Stimulated activated naive CD8-positive, alpha-beta T cell treated with anti-CD3 and anti-CD28 coated beads, Interleukin-15, amount 100 ng/mL, for 72 hours (primary cell): ENCODE data around the gene GATA3.

Experiments
- ATAC-seq: fragments of 150-1000 bp; cut with Tn5 transposase; 2 replicates; pipeline ENCODE4 v1.10.0; 2021; ENCODE audit warnings: mild to moderate bottlenecking, moderate library complexity
- DNase-seq, 2 donors: peaks; one replicate each; pipeline ENCODE4 v3.0.0; 2021 to 2022
- H3K27ac Mint-ChIP-seq, 2 donors: one replicate each; pipeline ENCODE4 v1.8.0; 2022; ENCODE audit warnings: mild to moderate bottlenecking in 2 of 2, mixed read lengths in 2 of 2, moderate library complexity in 2 of 2
- H3K27me3 Mint-ChIP-seq: one replicate; pipeline ENCODE4 v1.8.0; 2022; ENCODE audit warnings: mixed read lengths
- H3K4me1 Mint-ChIP-seq: one replicate; pipeline ENCODE4 v1.8.0; 2022; ENCODE audit warnings: mild to moderate bottlenecking, mixed read lengths
- H3K4me3 Mint-ChIP-seq, 2 donors: one replicate each; pipeline ENCODE4 v1.8.0; 2022; ENCODE audit warnings: mild to moderate bottlenecking in 2 of 2, mixed read lengths in 2 of 2, moderate library complexity in 1 of 2
- H3K9me3 Mint-ChIP-seq, 2 donors: one replicate each; pipeline ENCODE4 v1.8.0; 2022; ENCODE audit warnings: mixed read lengths in 2 of 2

The GATA3 gene

DNA sequence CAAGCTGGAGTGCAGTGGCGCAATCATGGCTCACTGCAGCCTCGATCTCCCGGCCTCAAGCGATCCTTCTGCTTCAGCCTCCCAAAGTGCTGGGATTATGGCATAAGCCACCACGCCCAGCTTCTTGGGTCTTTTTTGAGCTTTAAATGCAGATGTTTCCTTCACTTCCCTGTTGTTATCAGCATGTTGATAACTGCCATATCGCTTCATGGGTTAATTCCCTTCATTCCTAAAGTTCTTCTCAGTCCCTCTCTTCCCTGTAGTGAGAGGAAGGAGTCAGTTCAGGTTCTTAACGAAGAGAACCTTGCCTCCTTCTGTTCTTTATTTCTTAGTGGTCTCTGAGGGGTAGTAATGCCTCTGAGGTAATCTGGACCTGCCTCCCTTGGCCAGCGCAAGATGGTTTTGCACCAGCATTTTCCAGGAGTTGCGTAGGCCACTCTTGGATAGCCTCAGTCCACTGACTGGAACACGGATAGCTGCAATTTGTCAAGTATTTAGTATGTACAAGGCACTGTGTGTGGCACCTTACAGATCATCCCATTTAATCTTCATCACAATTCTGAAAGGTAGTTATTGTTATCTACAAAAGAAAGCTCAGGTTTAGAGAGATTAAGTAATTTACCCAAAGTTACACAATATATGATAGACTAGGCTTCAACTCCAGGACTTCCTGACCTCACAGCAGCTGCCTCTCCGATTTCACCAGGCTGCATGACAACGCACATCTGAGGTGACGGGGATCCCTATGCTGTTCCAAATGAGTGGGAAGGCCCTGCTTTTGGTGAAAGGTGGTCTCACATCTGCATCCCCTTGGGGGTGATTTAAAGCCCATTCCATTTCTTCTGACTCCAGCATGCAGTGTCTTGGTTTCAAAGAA, 60.5 kb downstream of the GATA3 start:
- H3K4me1 Mint-ChIP-seq, result no peaks in the 10 kb centered on the region
- DNase-seq (no peak), ATAC-seq (no peak)
- no peak overlapping the region for H3K4me3 Mint-ChIP-seq
- no peaks in the 10 kb centered on the region for H3K9me3 Mint-ChIP-seq
- H3K27ac Mint-ChIP-seq, result no peak overlapping the region
- H3K27me3 Mint-ChIP-seq, result no peaks in the 10 kb centered on the region

- Mint-ChIP-seq H3K4me1 (no peaks in the 10 kb centered on the region), H3K27ac (no peak overlapping the region), H3K27me3 (no peaks in the 10 kb centered on the region), H3K9me3 (no peaks in the 10 kb centered on the region), H3K4me3 (no peak overlapping the region)
- DNase-seq (no peak), ATAC-seq (no peak)
Observed at GRCh38 chr10:8115618-8115980, 61.1 kb downstream of the GATA3 start.

DNA sequence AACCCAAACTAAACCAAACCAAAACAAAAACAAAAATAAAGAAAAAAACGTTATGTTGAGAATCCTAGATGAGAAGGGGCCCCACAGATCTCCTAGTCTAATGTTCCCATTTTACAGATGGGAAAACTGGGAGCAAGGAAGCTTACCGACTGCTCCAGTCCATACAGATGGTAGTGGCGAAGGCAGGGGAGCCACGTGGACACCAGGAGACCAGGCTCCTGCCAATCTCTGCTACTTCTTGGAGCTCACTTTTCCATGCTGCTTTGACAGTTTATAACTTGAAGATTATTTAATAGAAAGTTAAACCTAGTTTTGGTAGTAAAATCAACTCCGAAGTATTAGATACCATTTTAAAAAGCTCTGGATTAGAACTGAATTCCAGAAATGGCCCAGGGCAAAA, 62.0 kb downstream of the GATA3 start:
- no peak for DNase-seq
- ATAC-seq, result no peak
- no peak overlapping the region for H3K27ac Mint-ChIP-seq

DNA sequence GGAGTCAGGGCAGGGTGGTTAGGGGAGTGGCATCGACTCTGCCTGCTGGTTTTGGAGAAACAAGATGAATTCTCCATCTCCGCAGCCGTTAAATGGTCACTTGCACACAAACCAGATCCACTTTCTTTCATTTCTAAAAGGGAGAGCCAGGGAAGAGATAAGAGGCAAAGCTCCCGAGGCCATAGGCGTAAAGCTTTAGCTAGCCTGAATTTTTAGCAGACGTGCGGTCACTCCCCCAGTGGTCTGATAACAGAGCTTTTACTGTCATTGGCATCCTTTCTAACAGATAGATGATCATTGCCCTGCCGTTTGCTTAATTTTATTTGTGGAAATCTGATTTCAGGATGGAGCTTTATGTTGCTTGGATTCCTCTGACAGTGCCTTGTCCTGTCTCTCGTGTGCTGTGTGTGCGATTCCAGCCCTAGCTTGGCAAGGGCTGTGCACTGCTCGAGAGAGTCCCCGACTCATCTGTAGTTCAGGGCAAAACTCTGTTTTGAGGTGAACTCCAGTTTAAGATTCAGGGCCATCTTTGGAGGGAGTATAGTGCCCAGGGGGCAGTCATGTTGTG, 62.5 kb downstream of the GATA3 start:
- H3K27me3 Mint-ChIP-seq, result no peaks in the 10 kb centered on the region
- H3K4me3 Mint-ChIP-seq, result no peak overlapping the region
- no peak for ATAC-seq
- peaks cover 12% of the 10 kb centered on the region for H3K4me1 Mint-ChIP-seq
- no peaks in the 10 kb centered on the region for H3K9me3 Mint-ChIP-seq
- H3K27ac Mint-ChIP-seq, result no peak overlapping the region
- DNase-seq, result no peak

More for the DNA sequence above, 62.0 kb downstream of the GATA3 start:
- Mint-ChIP-seq H3K4me1 (peaks cover 7% of the 10 kb centered on the region), H3K4me3 (no peak overlapping the region), H3K27me3 (no peaks in the 10 kb centered on the region), H3K9me3 (no peaks in the 10 kb centered on the region)

DNA sequence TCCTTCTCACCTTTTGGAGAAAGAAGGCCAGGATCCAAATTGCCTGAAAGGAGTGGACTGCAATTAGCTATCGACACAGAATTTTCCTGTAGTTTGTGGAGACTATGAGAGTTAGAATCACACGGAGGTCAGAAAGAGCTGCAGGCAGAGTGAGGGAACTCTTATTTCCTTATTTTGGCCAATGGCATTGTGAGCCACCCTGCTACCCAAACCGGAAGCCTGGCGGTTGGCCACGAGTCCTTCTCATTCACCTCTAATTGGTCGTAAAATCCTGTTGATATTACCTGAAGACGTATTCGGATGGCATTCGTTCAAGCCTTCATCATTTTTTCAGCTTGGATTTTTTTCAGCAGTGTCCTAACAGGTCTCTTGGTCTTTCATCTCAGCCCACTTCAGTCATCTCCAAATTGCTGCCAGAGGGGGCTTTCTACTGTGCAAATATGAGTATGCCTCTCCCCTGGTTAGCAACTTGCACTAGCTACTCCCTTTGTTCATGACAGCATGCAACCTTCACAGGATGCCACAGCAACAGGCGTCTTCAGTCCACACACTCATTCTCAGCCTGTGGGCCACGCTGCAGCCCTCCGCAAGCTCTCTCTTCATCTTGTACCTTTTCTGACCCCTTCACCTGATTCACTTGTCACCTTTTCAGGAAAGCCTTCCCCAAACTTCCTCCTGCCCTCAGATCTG, 66.9 kb downstream of the GATA3 start:
- peaks cover 5% of the 10 kb centered on the region for H3K27me3 Mint-ChIP-seq
- DNase-seq, result no peak
- H3K4me1 Mint-ChIP-seq, result peaks cover 17% of the 10 kb centered on the region
- ATAC-seq, result peak; percentile 69
- H3K27ac Mint-ChIP-seq, result no peak overlapping the region
- no peak overlapping the region for H3K4me3 Mint-ChIP-seq
- H3K9me3 Mint-ChIP-seq, result no peaks in the 10 kb centered on the region

- H3K4me3 Mint-ChIP-seq, result no peak overlapping the region
- peaks cover 17% of the 10 kb centered on the region for H3K4me1 Mint-ChIP-seq
- DNase-seq (no peak), ATAC-seq (no peak)
- no peaks in the 10 kb centered on the region for H3K9me3 Mint-ChIP-seq
- no peak overlapping the region for H3K27ac Mint-ChIP-seq
- peaks cover 12% of the 10 kb centered on the region for H3K27me3 Mint-ChIP-seq
Observed at GRCh38 chr10:8122611-8123369, 68.3 kb downstream of the GATA3 start.

DNA sequence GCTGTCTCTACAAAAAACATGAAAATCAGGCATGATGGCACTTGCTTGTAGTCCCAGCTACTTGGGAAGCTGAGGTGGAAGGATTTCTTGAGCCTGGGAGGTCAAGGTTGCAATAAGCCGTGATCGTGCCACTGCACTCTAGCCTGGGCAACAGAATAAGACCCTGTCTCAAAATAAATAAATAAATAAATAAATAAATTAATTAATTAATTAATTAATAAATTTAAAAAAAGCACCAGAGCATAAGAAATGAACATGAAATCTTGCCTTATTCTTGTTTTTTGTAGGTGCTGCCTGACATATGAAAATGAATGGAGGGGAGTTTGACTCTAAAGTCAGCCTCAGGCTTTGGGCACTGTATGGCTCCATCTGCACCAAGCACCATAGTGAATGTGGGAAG, 69.9 kb downstream of the GATA3 start:
- Mint-ChIP-seq H3K27me3 (peaks cover 12% of the 10 kb centered on the region), H3K27ac (no peak overlapping the region), H3K4me1 (peaks cover 17% of the 10 kb centered on the region), H3K9me3 (no peaks in the 10 kb centered on the region), H3K4me3 (no peak overlapping the region)
- DNase-seq (no peak), ATAC-seq (no peak)
